Right ventricle myocardium superior (tissue), 1 donor: ENCODE measurements around the gene SLC25A41. TPM values are rescaled to one million over a fixed set of nuclear protein-coding genes. Genes with fewer than 3 reads are reported as not detected.
"Not testable (repeated sequence)": the region's sequence is repeated elsewhere in the genome, so short reads cannot be mapped to it uniquely, and the experiment has no call there.

Experiments used
- ATAC-seq: fragments of 200-7000 bp; cut with Tn5 transposase; one replicate; pipeline ENCODE4 v1.9.1; 2020; ENCODE audit warnings: mild to moderate bottlenecking; ENCODE audit not compliant: poor library complexity
- DNase-seq: peaks from one replicate; pipeline ENCODE4 v3.0.0-alpha.2; 2020
- intact Hi-C: fragments of 100-400 bp; cut with DNase I; formaldehyde crosslinking; loops from one replicate; pipeline ENCODE4 v1.11.2; 2022
- total RNA-seq: library from RNA; stranded (reverse); fragmentation: NEBNext Ultra II Directional; extraction: Animal tissue kit (Norgen Biotek cat#: 25700); gene quantifications from one replicate; pipeline ENCODE4 v1.2.1, GENCODE V29; 2021
- donor health status: DM: no; HTN: yes; CAD: no; lungs with severe emphysema.

The SLC25A41 gene
- total RNA-seq, 1 donor from 2014 or later = not detected

DNA sequence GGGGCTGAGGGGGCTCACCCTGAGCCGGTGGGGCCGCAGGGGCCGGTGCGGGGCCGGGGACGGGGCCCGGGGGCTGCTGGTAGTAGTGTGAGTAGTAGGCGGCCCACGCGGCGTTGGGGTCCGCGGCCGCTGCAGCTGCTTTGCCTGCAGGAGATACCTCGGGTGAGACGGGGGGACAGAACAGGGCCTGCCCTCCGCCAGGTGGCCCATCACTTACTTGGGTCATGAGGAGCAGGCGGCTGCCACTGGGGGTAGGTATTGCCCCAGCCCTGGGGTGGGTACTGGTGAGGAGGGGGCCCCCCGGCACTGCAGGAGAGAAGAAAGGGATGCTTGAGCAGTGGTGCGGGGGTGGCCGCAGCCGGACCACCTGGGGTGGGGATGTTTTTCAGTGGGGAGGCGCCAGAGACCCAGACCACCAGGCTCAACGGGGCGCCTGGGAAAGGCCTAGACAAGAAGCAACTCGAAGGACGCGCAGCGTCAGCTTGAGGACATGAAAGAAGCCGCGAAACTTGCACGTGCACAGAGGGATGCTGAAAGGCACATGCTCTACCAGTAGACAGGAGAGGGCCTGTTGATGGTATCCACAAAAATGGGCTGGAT lies 17.9 kb downstream of the SLC25A41 start:
- ATAC-seq (no peak), DNase-seq (no peak)
- intact Hi-C loops = no loop called here

DNA sequence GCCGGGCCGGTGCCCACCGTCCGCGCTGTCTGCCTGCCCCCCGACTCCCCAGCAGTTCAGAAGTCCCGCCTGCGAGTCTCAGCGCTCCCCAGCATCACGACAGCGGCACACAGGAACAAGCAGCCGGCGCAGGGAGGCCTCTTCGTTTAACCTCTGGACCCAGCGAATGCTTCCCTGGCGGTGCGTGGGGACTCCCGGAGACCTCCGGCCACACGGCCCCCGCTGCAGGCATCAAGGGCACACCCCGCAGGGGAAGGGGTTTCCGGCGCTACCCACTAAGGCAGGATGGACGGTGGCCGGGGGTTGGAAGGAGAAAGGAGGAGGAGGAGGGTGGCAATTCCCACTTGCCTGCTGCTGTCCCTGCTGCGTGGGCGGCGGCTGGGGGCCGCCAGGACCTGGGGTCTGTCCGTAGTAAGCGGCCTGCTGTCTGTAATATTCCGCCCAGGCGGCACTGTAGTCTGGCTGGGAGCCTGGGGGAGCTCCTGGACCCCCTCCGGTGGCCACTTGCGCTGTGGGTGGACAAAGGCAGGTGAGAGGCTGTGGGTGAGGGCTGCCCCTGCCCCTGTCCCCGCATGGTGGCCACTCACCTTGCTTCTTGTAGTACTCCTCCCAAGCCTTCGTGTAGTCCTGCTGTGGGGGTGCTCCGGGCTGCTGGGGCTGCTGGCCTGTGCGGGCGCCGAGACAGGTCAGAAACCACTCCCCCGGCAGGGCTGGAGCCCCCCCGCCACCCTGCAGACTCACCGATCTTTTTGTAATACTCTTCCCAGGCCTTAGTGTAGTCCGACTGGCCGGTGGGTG lies 18.6 kb downstream of the SLC25A41 start:
- no peak for ATAC-seq
- intact Hi-C loops = no loop called here
- DNase-seq = no peak

DNA sequence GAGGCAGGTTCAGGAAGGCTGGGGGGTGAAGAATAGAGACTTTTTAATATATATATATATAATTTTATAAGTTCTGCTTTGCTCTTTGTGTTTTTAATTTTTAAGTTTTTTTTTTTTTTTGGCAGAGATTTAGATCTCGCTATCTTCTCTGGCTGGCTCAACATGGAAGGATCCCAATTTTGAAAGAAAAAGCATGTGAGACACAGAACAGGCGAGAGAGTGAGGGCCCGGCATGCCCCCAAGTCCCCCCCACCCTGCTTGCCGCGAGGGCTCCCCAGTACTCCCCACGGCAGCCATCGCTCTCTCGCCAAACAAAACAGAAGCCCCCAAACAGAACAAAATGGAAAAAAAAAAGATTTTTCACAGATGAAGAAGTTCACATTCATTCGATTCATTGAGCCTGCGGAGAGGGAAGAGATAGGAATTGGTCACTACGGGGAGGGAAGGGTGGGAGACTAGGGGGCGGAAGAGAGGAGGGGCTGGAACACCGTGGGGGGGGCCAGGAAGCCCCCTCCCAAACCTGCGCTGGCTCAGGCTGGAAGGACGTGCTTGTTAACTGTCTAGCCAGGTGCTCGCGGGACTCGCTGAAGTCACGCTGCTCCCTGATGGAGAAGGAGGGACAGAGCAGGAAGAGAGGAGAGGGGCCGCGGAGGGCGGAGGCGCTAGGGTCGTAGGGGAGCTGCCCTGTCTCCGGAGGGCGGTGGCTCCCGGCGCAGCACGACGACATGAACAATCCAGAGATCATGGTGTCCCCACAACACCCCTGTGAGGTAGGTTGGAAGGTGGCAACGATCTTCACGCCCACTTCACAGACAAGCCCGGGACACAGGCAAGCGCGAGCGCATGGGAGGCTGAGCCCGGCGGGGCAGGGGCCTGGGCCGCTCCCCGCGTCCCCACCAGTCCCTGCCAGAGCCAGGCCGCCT lies 19.6 kb downstream of the SLC25A41 start:
- no peak for DNase-seq
- intact Hi-C loops = no loop called here
- ATAC-seq = no peak

DNA sequence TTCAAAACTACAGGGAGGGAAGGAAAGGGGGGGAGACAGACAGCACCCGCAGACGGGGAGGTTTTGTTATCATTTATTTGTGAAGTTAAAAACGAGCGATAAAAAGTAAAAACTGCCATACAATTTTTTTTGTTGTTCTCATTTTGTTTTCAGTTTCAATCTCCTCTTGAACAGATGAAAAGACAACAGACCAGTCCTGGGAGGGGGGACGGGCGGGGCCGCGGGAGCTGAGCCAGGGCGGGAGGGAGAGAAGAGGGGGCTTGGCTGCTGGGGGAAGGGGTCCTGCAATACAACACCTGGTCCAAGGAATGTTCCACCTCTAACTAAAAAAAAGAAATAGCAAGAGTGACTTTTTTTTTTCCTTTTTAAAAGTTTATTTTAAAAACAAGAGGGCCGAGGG lies 20.3 kb downstream of the SLC25A41 start:
- ATAC-seq = no peak
- DNase-seq = no peak
- intact Hi-C loops = no loop called here

DNA sequence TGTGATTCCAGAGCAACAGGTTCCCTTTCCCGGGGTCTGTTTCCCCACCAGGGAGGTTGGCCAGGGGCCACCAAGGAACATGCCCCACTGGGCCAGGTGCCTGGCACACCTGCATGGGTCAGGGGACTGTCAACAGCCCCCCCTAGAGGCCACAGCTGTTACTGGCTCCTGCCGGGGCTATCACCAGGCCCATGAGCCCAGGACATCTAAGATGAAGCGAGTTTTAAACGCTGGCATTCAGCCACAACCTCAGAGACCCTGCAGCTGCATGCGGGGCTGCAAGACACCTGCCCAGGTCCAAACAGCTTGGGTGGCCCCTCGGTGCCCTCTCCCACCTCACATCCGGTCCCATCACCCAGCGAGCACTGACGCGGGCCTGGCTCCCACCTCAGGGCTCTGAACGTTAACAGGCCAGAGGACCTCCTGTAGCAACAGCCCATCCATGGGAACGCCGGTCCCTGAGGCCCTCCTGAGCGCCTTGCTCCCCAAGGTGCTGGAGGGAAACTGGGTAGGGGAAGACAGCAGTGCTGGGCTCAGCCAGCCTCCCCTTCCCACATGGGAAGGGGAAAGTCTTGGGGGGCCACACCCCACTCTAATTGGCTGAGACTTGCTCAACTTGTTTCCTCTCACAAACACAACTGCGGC lies 21.0 kb downstream of the SLC25A41 start:
- no peak for DNase-seq
- ATAC-seq = peak; percentile 45
- intact Hi-C loops = no loop called here

DNA sequence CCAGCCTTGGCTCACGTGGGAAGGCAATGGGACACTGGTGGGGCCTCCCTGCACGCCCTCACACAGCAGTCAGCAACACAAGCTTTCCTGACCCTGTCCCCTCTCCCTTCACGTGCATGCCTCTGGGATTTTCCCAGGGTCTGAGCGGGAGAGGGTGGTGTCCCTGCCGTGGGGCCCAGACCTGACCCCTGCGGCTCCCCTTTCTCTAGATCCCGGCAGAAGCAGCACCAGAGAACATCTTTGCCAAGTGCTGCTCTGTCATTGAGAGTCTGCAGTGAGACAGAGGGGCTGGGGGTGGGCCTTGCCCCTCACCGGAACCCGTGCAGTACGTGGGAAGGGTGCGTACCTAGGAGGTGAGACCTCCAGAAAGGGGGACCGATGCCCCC lies 21.5 kb downstream of the SLC25A41 start:
- intact Hi-C loops = no loop called here
- ATAC-seq = no peak

DNA sequence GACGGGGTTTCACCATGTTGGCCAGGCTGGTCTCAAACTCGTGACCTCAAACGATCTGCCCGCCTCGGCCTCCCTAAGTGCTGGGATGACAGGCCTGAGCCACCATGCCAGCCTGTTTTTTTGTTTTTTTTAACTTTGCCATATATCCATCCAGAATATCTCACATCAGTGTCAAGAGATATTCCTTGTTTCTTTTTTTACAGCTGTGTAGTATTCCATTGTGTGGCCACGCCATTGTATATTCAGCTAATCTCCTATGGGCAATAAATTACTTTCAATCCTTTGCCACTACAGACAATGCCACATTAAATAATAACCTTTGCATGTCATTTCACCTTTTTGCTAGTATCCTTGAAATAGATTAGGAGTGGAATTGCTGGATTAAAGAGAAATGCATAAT lies 24.2 kb downstream of the SLC25A41 start:
- intact Hi-C loops = no loop called here
- ATAC-seq (no peak), DNase-seq (no peak)

More for the DNA sequence above, 21.5 kb downstream of the SLC25A41 start:
- DNase-seq = no peak

DNA sequence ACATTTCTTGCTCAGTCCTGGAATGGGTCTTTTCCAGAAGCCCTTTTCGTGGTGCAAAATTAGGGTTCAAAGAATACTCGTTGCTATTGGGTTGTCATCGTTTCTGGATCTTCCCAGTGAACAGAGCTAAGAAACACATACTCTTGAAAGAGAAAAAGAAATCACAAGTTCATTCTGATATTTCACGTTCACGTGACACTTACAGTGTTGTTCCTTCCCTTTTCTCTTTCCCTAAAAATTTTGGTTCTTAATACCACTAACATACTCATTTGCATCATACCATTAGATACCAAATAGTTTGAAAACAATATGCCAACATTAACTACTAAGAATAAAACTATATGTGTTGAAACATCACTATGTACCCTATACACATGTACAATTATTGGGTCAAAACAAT lies 27.2 kb downstream of the SLC25A41 start:
- ATAC-seq (no peak), DNase-seq (no peak)
- intact Hi-C loops = no loop called here

DNA sequence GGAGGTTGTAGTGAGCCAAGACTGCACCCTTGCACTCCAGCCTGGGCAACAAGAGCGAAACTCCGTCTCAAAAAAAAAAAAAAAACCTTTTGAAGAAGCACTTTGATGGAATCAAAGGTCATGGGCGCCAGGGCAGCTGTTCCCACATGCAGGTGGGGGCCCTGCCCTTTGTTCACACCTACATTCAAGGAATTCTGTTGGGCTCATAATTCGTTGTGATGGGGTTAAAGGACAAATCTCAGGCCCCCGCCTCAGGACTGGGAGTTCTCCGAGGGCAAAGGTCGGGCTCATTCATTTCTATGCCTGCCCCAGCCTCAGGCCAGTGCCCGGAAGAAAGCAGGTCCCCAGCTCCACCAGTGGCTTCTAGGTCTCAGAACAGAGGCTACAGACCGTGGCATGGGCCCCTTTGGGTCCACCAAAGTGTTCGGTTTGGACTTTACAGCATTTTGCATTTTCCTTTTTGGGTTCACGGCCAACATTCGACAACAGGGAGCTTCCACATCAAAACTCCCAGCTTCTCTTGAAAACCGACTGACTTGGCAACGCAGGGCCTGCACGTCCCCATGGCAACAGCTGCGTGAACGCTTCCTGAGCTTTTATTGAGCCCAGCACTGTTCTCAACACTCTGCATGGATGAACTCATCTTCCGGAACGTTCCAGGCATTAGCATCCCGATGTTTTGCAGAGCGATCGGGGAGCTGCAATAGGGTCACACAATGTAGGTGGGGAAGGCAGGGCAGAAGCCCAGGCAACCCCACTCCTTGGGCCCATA lies 30.5 kb downstream of the SLC25A41 start:
- ATAC-seq (no peak), DNase-seq (no peak)
- intact Hi-C loops = no loop called here

DNA sequence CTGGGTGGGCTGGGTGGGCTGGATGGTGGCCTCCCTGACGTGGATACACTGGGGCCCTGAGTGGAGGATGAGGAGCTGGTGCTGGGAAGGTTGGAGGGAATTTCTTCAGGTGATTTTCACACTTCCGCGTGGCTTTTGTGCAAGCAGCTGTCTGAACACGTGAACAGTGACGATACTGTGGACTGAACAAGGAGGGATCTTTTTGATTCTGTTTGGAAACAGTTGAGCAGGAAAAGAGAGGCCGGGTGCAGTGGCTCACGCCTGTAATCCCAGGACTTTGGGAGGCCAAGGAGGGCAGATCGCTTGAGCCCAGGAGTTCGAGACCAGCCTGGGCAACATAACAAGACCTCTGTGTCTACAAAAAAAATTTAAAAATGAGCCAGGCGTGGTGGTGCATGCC lies 31.5 kb downstream of the SLC25A41 start:
- DNase-seq (no peak), ATAC-seq (no peak)
- intact Hi-C loops = no loop called here

DNA sequence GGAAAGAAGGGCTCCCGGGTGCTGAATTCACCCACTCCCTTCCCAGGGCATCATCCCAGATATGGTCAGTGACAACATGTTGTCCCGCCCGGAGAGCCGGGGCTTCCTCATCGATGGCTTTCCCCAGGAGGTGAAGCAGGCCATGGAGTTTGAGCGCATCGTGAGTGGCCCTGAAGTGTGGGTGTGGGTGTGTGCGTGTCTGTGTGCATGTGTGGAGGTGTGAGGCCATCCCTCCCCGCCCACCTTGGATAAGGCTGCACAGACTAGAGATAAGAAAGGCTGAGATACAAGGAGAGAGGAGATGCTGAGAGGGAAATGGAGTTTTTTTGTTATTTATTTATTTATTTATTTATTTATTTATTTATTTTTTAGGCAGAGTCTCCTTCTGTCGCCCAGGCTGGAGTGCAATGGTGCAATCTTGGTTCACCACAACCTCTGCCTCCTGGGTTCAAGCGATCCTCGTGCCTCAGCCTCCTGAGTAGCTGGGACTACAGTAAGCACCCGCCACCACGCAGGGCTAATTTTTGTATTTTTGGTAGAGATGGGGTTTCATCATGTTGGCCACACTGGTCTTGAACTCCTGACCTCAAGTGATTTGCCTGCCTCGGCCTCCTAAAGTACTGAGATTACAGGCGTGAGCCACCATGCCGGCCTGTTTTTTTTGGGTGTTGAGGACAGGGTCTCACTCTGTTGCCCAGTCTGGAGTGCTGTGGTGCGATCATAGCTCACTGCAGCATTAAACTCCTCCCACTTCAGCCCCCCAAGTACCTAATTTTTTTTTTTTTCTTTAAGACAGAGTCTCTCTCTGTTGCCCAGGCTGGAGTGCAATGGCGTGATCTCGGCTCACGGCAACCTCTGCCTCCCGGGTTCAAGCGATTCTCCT lies 33.3 kb downstream of the SLC25A41 start:
- ATAC-seq, intact Hi-C loops, DNase-seq: not testable (repeated sequence)

DNA sequence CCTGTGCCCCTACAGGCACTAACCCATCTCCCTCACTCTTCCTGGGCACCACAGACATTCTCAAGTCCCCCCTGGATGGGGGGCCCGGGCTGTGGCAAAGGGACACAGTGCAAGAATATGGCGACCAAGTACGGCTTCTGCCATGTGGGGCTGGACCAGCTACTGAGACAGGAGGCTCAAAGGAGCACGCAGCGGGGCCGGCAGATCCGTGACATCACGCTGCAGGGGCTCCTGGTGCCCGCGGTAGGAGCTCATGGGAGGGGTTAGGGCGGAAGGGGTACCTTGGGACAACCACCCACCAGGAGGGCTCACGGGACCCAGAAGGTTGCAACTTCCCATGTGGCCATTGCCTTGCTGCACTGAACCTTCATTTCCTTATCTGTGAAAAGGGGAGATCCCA lies 37.3 kb downstream of the SLC25A41 start:
- no peak for ATAC-seq
- no peak for DNase-seq
- intact Hi-C loops = no loop called here

DNA sequence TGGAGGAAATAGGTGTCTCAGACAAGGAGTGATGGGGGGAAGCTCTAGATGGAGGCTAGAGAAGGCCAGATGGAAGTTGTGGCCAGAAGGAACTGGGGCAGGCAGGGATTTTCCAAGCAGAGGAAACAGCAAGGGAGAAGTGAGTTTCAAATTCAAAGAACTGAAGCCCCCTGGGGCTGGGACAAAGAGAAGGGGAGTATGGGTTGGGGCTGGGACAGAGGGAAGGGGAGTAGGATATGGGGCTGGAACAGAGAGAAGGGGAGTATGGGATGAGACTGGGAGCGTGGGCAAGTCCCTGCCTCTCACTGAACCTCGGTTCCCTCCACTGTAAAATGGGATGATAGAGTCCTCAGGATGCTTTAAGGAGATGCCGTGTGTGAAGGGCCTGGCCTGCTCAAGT lies 38.7 kb downstream of the SLC25A41 start:
- no peak for ATAC-seq
- intact Hi-C loops = loop anchor here (5.0 kb wide), 1 partner anchor 62 kb away; the partner anchor contains the start of gene SLC25A23
- DNase-seq = no peak

DNA sequence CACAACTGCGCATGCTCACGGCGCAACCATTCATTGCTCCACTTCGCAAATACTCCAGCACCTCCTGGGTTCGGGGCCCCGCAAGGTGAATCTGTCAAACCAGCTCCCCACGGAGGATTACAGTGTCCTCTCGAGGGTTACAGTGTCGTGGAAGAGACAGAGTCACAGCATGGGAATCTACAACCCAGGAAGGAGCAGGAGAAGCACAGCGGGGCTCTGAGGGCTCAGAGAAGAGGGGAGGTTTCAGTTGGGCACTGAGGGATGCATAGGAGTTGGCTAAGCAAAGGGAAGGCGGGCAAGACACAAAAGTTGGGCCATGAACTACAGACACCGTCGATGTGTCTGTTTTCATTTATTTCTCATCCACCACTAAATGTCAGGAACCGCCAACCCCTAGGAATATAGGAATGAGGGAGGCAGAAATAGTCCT lies 39.6 kb downstream of the SLC25A41 start:
- intact Hi-C loops = loop anchor here (5.0 kb wide), 1 partner anchor 63 kb away; the partner anchor contains the start of gene SLC25A23
- no peak for DNase-seq

DNA sequence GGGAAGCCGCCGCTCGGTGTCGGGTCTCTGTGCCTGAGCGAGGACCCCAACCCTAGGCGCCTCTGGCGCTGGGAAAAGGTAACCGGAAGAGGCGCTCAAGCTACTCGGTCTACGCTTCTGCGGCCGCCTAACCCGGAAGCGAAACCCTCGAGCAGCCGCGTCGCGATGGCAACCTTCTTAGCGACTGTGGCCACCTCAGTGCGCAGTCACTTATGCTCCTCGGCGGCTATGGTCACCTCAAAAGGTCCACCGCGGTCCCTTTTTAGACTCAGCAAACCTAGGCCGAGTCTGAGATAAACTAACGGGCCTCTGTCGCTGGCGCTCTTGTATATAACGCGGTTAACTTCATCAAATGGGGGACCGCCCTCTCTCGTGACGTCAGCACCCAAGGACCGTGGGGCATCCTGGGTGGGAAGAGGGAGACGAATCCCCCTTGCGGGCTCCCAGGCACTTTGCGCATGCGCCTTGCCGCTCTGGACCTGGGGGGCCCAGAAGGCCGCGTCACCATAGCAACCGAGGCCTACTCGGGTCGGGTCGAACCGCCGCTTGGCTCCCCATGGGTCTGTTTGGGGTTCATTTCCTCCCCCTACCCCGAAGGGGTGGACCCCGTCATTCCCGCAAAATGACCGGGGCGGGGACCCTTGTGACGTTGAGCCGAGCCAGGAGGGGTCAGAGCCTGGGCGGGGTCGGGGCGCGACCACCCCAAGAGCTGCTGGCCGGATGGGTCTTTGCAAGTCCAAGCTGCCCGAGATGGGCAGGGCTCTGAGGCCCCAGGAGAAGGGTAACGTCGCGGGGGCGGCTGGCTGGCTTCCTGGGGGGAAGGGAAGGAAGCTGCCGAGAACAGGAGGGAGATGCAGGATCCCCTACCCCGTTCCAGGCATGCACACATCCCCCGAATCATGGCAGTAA lies 40.2 kb downstream of the SLC25A41 start, which contains the start of gene GTF2F1:
Gene GTF2F1, minus strand, starts transcription at position 91 of the 909 bp plus-strand sequence. CDS start 169 bp downstream, outside the sequence.
- ATAC-seq = peak; percentile 97
- DNase-seq = peak; percentile 97
- intact Hi-C loops = loop anchor here (5.0 kb wide), 1 partner anchor 64 kb away; the partner anchor contains the start of gene SLC25A23

More for the DNA sequence above, 39.6 kb downstream of the SLC25A41 start:
- ATAC-seq = no peak
